ENCODE results near the gene CD151.

The CD151 gene

GRCh38 chr11:815675-816432 is 16.9 kb upstream of the CD151 start:
- no peak for DNase-seq

GRCh38 chr11:816433-816779 is 16.3 kb upstream of the CD151 start:
- no peak for DNase-seq

GRCh38 chr11:818396-819128 is 14.2 kb upstream of the CD151 start, which contains the start of gene PNPLA2:
PNPLA2 (plus strand) TSS chr11:818914; CDS start chr11:819719, 805 bp downstream.
- no peak for DNase-seq

GRCh38 chr11:819129-819931 is 13.4 kb upstream of the CD151 start:
- DNase-seq, result peak; percentile 38

GRCh38 chr11:819943-820649 is 12.7 kb upstream of the CD151 start:
- peak; percentile 63 for DNase-seq

GRCh38 chr11:820655-821511 is 11.9 kb upstream of the CD151 start:
- no peak for DNase-seq

- DNase-seq, result peak; percentile 60
These were observed 11.0 kb upstream of the CD151 start for GRCh38 chr11:821512-822371.

GRCh38 chr11:823441-824291 is 9.1 kb upstream of the CD151 start:
- no peak for DNase-seq

GRCh38 chr11:824292-824880 is 8.4 kb upstream of the CD151 start:
- no peak for DNase-seq

- DNase-seq, result no peak
These were observed 7.8 kb upstream of the CD151 start for GRCh38 chr11:824942-825341.

- DNase-seq, result no peak
These were observed 7.2 kb upstream of the CD151 start for GRCh38 chr11:825366-826226.

- no peak for DNase-seq
These were observed 6.5 kb upstream of the CD151 start for GRCh38 chr11:826227-826621.

- DNase-seq, result no peak
These were observed 6.0 kb upstream of the CD151 start for GRCh38 chr11:826836-827145.

GRCh38 chr11:827146-827896 is 5.4 kb upstream of the CD151 start:
- peak; percentile 32 for DNase-seq

GRCh38 chr11:827897-828192 is 4.9 kb upstream of the CD151 start, which contains the start of gene CRACR2B:
CRACR2B (plus strand) TSS chr11:827919; CDS start chr11:828608, 689 bp downstream.
- DNase-seq, result peak; percentile 52

- no peak for DNase-seq
These were observed 4.1 kb upstream of the CD151 start for GRCh38 chr11:828506-829175.

GRCh38 chr11:829176-829846 is 3.4 kb upstream of the CD151 start:
- peak; percentile 7 for DNase-seq

All from GF-D8 (cell line).